Measurements from ENCODE around the gene GATB. TPM values are rescaled to one million over a fixed set of nuclear protein-coding genes. Genes with fewer than 3 reads are reported as not detected.

GATB gene
- total RNA-seq, 2 donors from 2014 or later: 28.1 to 131 TPM

DNA sequence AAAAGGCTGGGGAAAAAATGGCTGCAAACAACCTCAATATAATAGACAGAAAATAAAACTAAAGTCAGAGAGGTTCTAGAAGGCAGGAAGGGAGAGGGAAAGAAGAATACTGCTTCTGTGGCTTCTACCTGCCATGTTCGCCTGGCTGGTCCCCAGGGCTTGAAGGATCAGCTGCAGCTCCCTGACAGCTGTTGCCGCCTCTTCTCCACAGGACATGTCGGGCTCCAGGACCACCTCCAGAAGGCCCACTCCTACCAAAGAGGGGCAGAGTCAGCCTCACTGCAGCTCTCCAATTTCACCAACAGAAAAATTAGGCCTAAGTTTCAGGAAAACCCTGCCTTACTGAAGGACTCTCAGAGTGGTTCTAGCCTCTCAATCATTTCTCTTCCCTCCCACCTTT, 44.9 kb downstream of the GATB start:
- Histone ChIP-seq H3K4me3 (no peak overlapping the region), H3K9me3 (no peaks in the 10 kb centered on the region), H3K27ac (peak overlapping the region; percentile 13 to 70), H3K4me1 (peaks cover 0 to 13% of the 10 kb centered on the region in 2 donors), H3K36me3 (no peaks in the 10 kb centered on the region), H3K27me3 (no peaks in the 10 kb centered on the region)
- no peak for TF ChIP-seq CTCF (IDR thresholded peaks at IDR 0.05)
- DNase-seq (ENCODE audit: low spot score): no peak

DNA sequence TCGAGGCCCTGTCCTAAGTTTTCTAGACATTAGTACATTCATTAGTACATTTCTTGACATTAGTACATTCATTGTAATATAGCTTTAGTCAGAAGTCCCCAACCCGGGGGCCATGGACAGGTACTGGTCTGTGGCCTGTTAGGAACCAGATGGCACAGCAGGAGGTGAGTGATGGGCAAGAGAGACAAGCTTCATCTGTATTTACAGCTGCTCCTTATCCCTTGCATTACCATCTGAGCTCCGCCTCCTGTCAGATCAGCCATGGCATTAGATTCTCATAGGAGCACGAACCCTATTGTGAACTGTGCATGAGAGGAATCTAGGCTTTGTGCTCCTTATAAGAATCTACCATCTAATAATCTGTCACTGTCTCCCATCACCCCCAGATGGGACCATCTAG, 48.0 kb downstream of the GATB start:
- H3K36me3 ChIP-seq: no peaks in the 10 kb centered on the region
- no peaks in the 10 kb centered on the region for H3K9me3 ChIP-seq
- no peak for TF ChIP-seq CTCF (IDR thresholded peaks at IDR 0.05)
- no peak for DNase-seq (ENCODE audit: low spot score)
- no peaks in the 10 kb centered on the region for H3K27me3 ChIP-seq
- H3K27ac ChIP-seq: no peak overlapping the region
- peaks cover 0 to 10% of the 10 kb centered on the region in 2 donors for H3K4me1 ChIP-seq
- no peak overlapping the region for H3K4me3 ChIP-seq

DNA sequence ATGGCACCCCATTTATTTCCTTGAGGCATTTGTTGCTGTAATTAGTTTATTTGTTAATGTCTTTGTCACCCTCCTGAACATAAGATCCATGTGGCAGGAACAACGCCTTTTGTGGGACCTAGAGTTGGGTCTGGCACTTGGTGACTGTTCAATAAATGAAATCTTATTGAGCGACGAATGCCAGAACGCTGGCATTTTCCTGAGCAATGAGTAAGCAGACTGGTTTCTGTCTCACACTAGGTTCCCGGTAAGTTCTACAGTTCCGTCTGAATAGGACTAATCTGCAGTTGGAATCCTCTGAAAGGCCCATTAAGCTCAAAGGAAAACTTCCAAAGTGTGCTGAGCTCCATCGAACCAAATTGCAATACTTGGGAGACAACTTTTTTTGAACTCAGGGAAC, 49.2 kb downstream of the GATB start:
- DNase-seq (ENCODE audit: low spot score): no peak
- no peak overlapping the region for H3K27ac ChIP-seq
- H3K4me1 ChIP-seq: peaks cover 0 to 10% of the 10 kb centered on the region in 2 donors
- TF ChIP-seq CTCF (IDR thresholded peaks at IDR 0.05): no peak
- H3K36me3 ChIP-seq: no peaks in the 10 kb centered on the region
- no peak overlapping the region for H3K4me3 ChIP-seq
- no peaks in the 10 kb centered on the region for H3K9me3 ChIP-seq
- H3K27me3 ChIP-seq: no peaks in the 10 kb centered on the region

- no peak overlapping the region for H3K4me3 ChIP-seq
- no peaks in the 10 kb centered on the region for H3K27me3 ChIP-seq
- no peak for TF ChIP-seq CTCF (IDR thresholded peaks at IDR 0.05)
- no peak for DNase-seq (ENCODE audit: low spot score)
- H3K27ac ChIP-seq: peak overlapping the region; percentile 53 to 54
- peaks cover 0 to 10% of the 10 kb centered on the region in 2 donors for H3K4me1 ChIP-seq
- no peaks in the 10 kb centered on the region for H3K36me3 ChIP-seq
- no peaks in the 10 kb centered on the region for H3K9me3 ChIP-seq
Observed at GRCh38 chr4:151709587-151709986, 51.2 kb downstream of the GATB start.

- H3K4me3 ChIP-seq: no peak overlapping the region
- H3K9me3 ChIP-seq: no peaks in the 10 kb centered on the region
- H3K27ac ChIP-seq: peak overlapping the region; percentile 45 to 54
- no peaks in the 10 kb centered on the region for H3K36me3 ChIP-seq
- H3K27me3 ChIP-seq: no peaks in the 10 kb centered on the region
- DNase-seq (ENCODE audit: low spot score): no peak
- peaks cover 0 to 10% of the 10 kb centered on the region in 2 donors for H3K4me1 ChIP-seq
- TF ChIP-seq CTCF (IDR thresholded peaks at IDR 0.05): no peak
Observed at GRCh38 chr4:151709071-151709470, 51.7 kb downstream of the GATB start.

GRCh38 chr4:151708100-151708499, 52.7 kb downstream of the GATB start:
- Histone ChIP-seq H3K27ac (peak overlapping the region in 1 of 2 donors; percentile 54), H3K36me3 (no peaks in the 10 kb centered on the region), H3K27me3 (no peaks in the 10 kb centered on the region), H3K9me3 (no peaks in the 10 kb centered on the region), H3K4me3 (no peak overlapping the region), H3K4me1 (peaks cover 0 to 10% of the 10 kb centered on the region in 2 donors)
- TF ChIP-seq CTCF (IDR thresholded peaks at IDR 0.05): no peak
- no peak for DNase-seq (ENCODE audit: low spot score)

All from right atrium auricular region (tissue), 2 donors.